CD4-positive, CD25-positive, alpha-beta regulatory T cell (primary cell): ENCODE results near the gene WWOX. TPM values are rescaled to one million over a fixed set of nuclear protein-coding genes. Genes with fewer than 3 reads are reported as not detected.

Source experiments
- ATAC-seq, 2 donors: fragments of 150-1000 bp; cut with Tn5 transposase; one replicate each; pipeline ENCODE4 v1.10.0; 2021; ENCODE audit warnings: low read depth in 2 of 2, moderate number of reproducible peaks in 2 of 2, moderate library complexity in 1 of 2
- DNase-seq, 3 donors: peaks; one replicate each; pipeline versions ENCODE4 v3.0.0 to v3.0.0-alpha.2; 2012 to 2022; ENCODE audit warnings: mixed read lengths in 1 of 3
- H3K27ac ChIP-seq: one replicate; pipeline ENCODE4 v1.7.0; 2013; ENCODE audit warnings: mild to moderate bottlenecking, low read length; ENCODE audit not compliant: insufficient read depth, poor library complexity, severe bottlenecking
- H3K27me3 ChIP-seq: one replicate; pipeline ENCODE4 v1.7.0; 2013; ENCODE audit warnings: low read length; ENCODE audit not compliant: control insufficient read depth, insufficient read depth
- H3K36me3 ChIP-seq: one replicate; pipeline ENCODE4 v1.7.0; 2013; ENCODE audit warnings: mild to moderate bottlenecking, low read length, moderate library complexity; ENCODE audit not compliant: control insufficient read depth, insufficient read depth
- H3K4me1 ChIP-seq: 2 replicates; pipeline ENCODE4 v1.7.0; 2013; ENCODE audit warnings: mild to moderate bottlenecking, low read length; ENCODE audit not compliant: insufficient read depth, control insufficient read depth, poor library complexity, severe bottlenecking
- H3K4me3 ChIP-seq: one replicate; pipeline ENCODE4 v1.7.0; 2013; ENCODE audit warnings: low read depth, mild to moderate bottlenecking, low read length, moderate library complexity
- H3K9me3 ChIP-seq, 2 experiments: 1 replicate in 1 of 2; 2 replicates in 1 of 2; pipeline ENCODE4 v1.7.0; 2013; ENCODE audit warnings: low read length in 2 of 2, mild to moderate bottlenecking in 1 of 2, moderate library complexity in 1 of 2; ENCODE audit not compliant: control insufficient read depth in 2 of 2
- H3K27ac Mint-ChIP-seq, 3 donors: one replicate each; pipeline ENCODE4 v1.8.0; 2020 to 2022; ENCODE audit warnings: mild to moderate bottlenecking in 3 of 3, mixed read lengths in 3 of 3, moderate library complexity in 2 of 3
- H3K27me3 Mint-ChIP-seq: one replicate; pipeline ENCODE4 v1.8.0; 2022; ENCODE audit warnings: mild to moderate bottlenecking, mixed read lengths
- H3K36me3 Mint-ChIP-seq: one replicate; pipeline ENCODE4 v1.8.0; 2020; ENCODE audit warnings: mixed read lengths
- H3K4me1 Mint-ChIP-seq, 4 donors: one replicate each; pipeline ENCODE4 v1.8.0; 2020 to 2022; ENCODE audit warnings: mixed read lengths in 4 of 4, mild to moderate bottlenecking in 1 of 4
- H3K4me3 Mint-ChIP-seq, 4 donors: one replicate each; pipeline ENCODE4 v1.8.0; 2020 to 2022; ENCODE audit warnings: mild to moderate bottlenecking in 4 of 4, mixed read lengths in 4 of 4, moderate library complexity in 3 of 4
- H3K9me3 Mint-ChIP-seq, 7 donors: one replicate each; pipeline ENCODE4 v1.8.0; 2020 to 2022; ENCODE audit warnings: mixed read lengths in 7 of 7, mild to moderate bottlenecking in 3 of 7, moderate library complexity in 2 of 7
- polyA plus RNA-seq, 4 donors: library from polyadenylated mRNA; unstranded; fragments of 300-500 nt; fragmentation: Illumina TruSeq; gene quantifications; one replicate each; pipeline ENCODE4 v1.2.3, GENCODE V29; 2021
- total RNA-seq: library from RNA; stranded (reverse); gene quantifications from one replicate; pipeline ENCODE4 v1.2.3, GENCODE V29; 2022

The WWOX gene
- total and polyA plus RNA-seq, 5 donors from 2014 or later, result 10.3 to 18.6 (median 12.8) TPM

- Mint-ChIP-seq H3K36me3 (peaks cover under 1% of the 10 kb centered on the region), H3K9me3 (peaks cover 0 to 5% (median 0%) of the 10 kb centered on the region in 7 donors), H3K4me1 (peaks cover 13 to 27% (median 20%) of the 10 kb centered on the region in 4 donors), H3K27me3 (no peaks in the 10 kb centered on the region), H3K27ac (peak overlapping the region in 1 of 3 donors; percentile 78), H3K4me3 (no peak overlapping the region)
- ATAC-seq (no peak), DNase-seq (no peak)
- H3K4me3 ChIP-seq, result no peak overlapping the region
- no peaks in the 10 kb centered on the region for H3K27me3 ChIP-seq
- H3K9me3 ChIP-seq, result no peaks in the 10 kb centered on the region
- no peak overlapping the region for H3K27ac ChIP-seq
- H3K4me1 ChIP-seq, result peaks cover 10% of the 10 kb centered on the region
- H3K36me3 ChIP-seq, result no peaks in the 10 kb centered on the region
Observed at GRCh38 chr16:79041206-79041605, 941.8 kb downstream of the WWOX start.

GRCh38 chr16:79042141-79042540 lies 942.7 kb downstream of the WWOX start:
- Mint-ChIP-seq H3K4me3 (peak overlapping the region in 1 of 4 donors; percentile 13), H3K27ac (no peak overlapping the region), H3K9me3 (peaks cover 0 to 5% (median 0%) of the 10 kb centered on the region in 7 donors), H3K36me3 (no peaks in the 10 kb centered on the region), H3K4me1 (peaks cover 13 to 24% (median 19%) of the 10 kb centered on the region in 4 donors), H3K27me3 (no peaks in the 10 kb centered on the region)
- no peaks in the 10 kb centered on the region for H3K36me3 ChIP-seq
- no peaks in the 10 kb centered on the region for H3K27me3 ChIP-seq
- ATAC-seq (no peak), DNase-seq (no peak)
- no peaks in the 10 kb centered on the region for H3K9me3 ChIP-seq
- no peak overlapping the region for H3K4me3 ChIP-seq
- no peak overlapping the region for H3K27ac ChIP-seq
- H3K4me1 ChIP-seq, result peaks cover 10% of the 10 kb centered on the region

GRCh38 chr16:79042886-79043285 lies 943.4 kb downstream of the WWOX start:
- Mint-ChIP-seq H3K27ac (peak overlapping the region in 2 of 3 donors; percentile 44 to 49), H3K4me1 (peaks cover 13 to 22% (median 17%) of the 10 kb centered on the region in 4 donors), H3K27me3 (no peaks in the 10 kb centered on the region), H3K36me3 (no peaks in the 10 kb centered on the region), H3K4me3 (no peak overlapping the region), H3K9me3 (peaks cover 0 to 3% (median 0%) of the 10 kb centered on the region in 7 donors)
- H3K4me3 ChIP-seq, result no peak overlapping the region
- ATAC-seq (peak; percentile 60 to 69), DNase-seq (peak in 2 of 3 donors; percentile 2 to 34)
- peaks cover 10% of the 10 kb centered on the region for H3K4me1 ChIP-seq
- H3K27me3 ChIP-seq, result no peaks in the 10 kb centered on the region
- no peaks in the 10 kb centered on the region for H3K9me3 ChIP-seq
- H3K36me3 ChIP-seq, result no peaks in the 10 kb centered on the region
- H3K27ac ChIP-seq, result no peak overlapping the region

- Histone ChIP-seq H3K4me3 (no peak overlapping the region), H3K9me3 (no peaks in the 10 kb centered on the region), H3K36me3 (no peaks in the 10 kb centered on the region), H3K27ac (no peak overlapping the region), H3K27me3 (no peaks in the 10 kb centered on the region), H3K4me1 (peaks cover 10% of the 10 kb centered on the region)
- Mint-ChIP-seq H3K4me3 (no peak overlapping the region), H3K4me1 (peaks cover 13 to 19% (median 17%) of the 10 kb centered on the region in 4 donors), H3K36me3 (no peaks in the 10 kb centered on the region), H3K27me3 (no peaks in the 10 kb centered on the region), H3K9me3 (peaks cover 0 to 2% (median 0%) of the 10 kb centered on the region in 7 donors), H3K27ac (no peak overlapping the region)
- ATAC-seq (no peak), DNase-seq (no peak)
Observed at GRCh38 chr16:79045191-79045590, 945.7 kb downstream of the WWOX start.

GRCh38 chr16:79047337-79047736 lies 947.9 kb downstream of the WWOX start:
- H3K9me3 Mint-ChIP-seq, result peaks cover 0 to 6% (median 0%) of the 10 kb centered on the region in 7 donors
- no peaks in the 10 kb centered on the region for H3K27me3 Mint-ChIP-seq
- H3K4me3 ChIP-seq, result no peak overlapping the region
- no peak overlapping the region for H3K27ac ChIP-seq
- ATAC-seq, result no peak
- H3K27me3 ChIP-seq, result no peaks in the 10 kb centered on the region
- H3K4me3 Mint-ChIP-seq, result no peak overlapping the region
- no peaks in the 10 kb centered on the region for H3K36me3 ChIP-seq
- H3K4me1 ChIP-seq, result peaks cover 10% of the 10 kb centered on the region
- H3K4me1 Mint-ChIP-seq, result peaks cover 11 to 17% (median 16%) of the 10 kb centered on the region in 4 donors
- H3K9me3 ChIP-seq, result no peaks in the 10 kb centered on the region
- peak in 2 of 3 donors; percentile 8 to 56 for DNase-seq
- no peaks in the 10 kb centered on the region for H3K36me3 Mint-ChIP-seq
- no peak overlapping the region for H3K27ac Mint-ChIP-seq

DNA sequence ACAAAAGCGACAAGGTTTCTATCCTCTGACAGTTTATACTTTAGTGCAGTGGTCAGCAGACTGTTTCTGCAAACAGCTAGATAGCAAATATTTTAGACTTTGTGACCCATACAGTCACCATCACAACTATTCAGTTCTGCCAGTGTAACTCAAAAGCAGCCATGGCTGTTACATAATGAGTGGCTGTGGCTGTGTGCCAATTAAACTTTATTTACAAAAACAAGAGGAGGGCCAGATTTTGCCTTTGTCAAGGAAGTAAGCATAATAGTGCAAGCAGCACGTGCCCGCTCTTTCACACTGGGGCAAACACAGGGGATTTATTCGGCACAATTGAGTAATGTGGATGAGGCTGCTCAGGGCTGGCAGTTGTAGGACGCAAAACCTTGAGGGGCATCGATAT lies 949.6 kb downstream of the WWOX start:
- DNase-seq (no peak), ATAC-seq (no peak)
- Mint-ChIP-seq H3K27ac (no peak overlapping the region), H3K27me3 (no peaks in the 10 kb centered on the region), H3K9me3 (peaks cover 0 to 6% (median 0%) of the 10 kb centered on the region in 7 donors), H3K4me3 (no peak overlapping the region), H3K4me1 (peaks cover 0 to 1% (median 0%) of the 10 kb centered on the region in 4 donors), H3K36me3 (no peaks in the 10 kb centered on the region)
- H3K9me3 ChIP-seq, result no peaks in the 10 kb centered on the region
- H3K4me3 ChIP-seq, result no peak overlapping the region
- no peaks in the 10 kb centered on the region for H3K36me3 ChIP-seq
- no peaks in the 10 kb centered on the region for H3K4me1 ChIP-seq
- H3K27me3 ChIP-seq, result no peaks in the 10 kb centered on the region
- H3K27ac ChIP-seq, result no peak overlapping the region

DNA sequence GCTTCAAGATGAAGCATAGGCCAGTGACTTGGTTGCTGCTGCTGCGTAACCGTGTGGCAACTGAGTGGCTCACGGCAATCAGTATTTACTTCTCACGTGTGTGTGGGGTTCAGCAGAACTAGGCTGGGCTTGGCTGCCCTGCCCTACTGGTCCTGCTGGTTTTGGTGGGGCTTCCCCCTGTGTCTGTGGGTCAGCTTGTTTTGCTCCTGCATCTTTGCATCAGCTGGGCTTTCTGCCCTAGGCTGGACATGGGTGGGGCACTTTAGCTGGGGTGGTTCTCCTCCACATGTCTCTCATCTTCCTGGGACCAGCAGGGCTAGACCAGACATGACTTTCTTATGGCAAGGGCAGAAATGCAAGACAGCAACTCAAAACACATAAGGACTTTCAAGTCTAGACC lies 950.6 kb downstream of the WWOX start:
- Mint-ChIP-seq H3K4me1 (no peaks in the 10 kb centered on the region), H3K27me3 (no peaks in the 10 kb centered on the region), H3K9me3 (peaks cover 0 to 6% (median 0%) of the 10 kb centered on the region in 7 donors), H3K36me3 (no peaks in the 10 kb centered on the region), H3K4me3 (no peak overlapping the region), H3K27ac (no peak overlapping the region)
- Histone ChIP-seq H3K9me3 (no peaks in the 10 kb centered on the region), H3K4me1 (no peaks in the 10 kb centered on the region), H3K27ac (no peak overlapping the region), H3K36me3 (no peaks in the 10 kb centered on the region), H3K4me3 (no peak overlapping the region), H3K27me3 (no peaks in the 10 kb centered on the region)
- DNase-seq (no peak), ATAC-seq (no peak)

DNA sequence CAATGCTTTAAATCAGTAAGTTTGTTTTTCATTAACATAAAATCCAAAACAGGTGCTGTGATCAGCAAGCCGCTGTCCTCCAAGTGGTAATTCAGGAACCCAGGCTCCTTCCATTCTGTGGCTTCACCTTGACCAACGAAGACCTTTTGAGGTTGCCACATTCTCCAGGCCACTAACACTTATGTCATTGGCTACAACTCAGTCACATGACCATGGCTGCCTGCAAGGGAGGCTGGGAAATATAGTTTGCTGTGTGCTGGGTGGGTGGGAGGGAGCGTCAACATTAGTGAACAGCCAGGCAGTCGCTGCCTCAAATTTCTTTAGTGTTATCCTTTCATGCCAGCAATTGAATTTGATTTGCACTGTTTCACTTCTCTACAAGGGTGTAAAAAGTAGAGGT lies 951.9 kb downstream of the WWOX start:
- Histone ChIP-seq H3K4me3 (no peak overlapping the region), H3K27ac (no peak overlapping the region), H3K4me1 (no peaks in the 10 kb centered on the region), H3K9me3 (no peaks in the 10 kb centered on the region), H3K36me3 (no peaks in the 10 kb centered on the region), H3K27me3 (no peaks in the 10 kb centered on the region)
- no peak for DNase-seq
- H3K9me3 Mint-ChIP-seq, result peaks cover 0 to 6% (median 0%) of the 10 kb centered on the region in 7 donors
- no peak overlapping the region for H3K27ac Mint-ChIP-seq
- H3K4me1 Mint-ChIP-seq, result no peaks in the 10 kb centered on the region
- H3K27me3 Mint-ChIP-seq, result no peaks in the 10 kb centered on the region
- no peak for ATAC-seq
- no peak overlapping the region for H3K4me3 Mint-ChIP-seq
- H3K36me3 Mint-ChIP-seq, result no peaks in the 10 kb centered on the region
